ENCODE data around the gene POLD2.

Gene POLD2

DNA sequence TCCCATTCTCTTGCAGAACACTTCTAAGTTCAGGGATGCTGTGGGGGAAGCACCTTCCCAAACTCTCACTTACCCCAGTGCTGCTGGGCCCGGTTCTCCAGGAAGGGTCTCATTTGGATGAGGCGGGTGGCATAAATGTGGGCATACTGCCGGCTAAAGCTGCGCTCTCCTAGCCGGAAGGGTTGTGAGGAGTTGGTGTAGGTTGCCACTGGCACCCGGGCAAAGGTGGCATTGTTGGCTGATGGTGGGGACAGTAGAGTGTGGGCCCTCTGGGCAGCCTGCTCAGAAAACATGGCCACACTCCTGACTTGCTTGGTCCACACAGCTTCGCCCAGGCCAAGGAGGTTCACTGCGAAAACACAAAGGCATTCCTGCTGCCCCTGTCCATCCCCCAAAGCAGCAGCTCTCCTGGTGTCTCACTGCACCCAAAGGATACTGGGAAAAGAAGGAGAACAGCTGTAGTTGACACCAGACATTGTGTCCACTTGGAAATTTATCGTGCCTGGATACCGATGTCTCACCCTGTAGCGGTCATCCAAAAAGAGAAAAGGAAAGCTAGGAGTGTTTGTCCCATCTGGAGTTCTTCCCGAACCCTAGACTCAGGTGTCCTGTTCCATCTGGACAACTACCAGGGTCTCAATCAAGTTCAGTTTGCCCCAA is 1.5 kb downstream of the POLD2 start:
- DNase-seq (ENCODE audit: low spot score), result no peak
- TF ChIP-seq, protein P1, sequence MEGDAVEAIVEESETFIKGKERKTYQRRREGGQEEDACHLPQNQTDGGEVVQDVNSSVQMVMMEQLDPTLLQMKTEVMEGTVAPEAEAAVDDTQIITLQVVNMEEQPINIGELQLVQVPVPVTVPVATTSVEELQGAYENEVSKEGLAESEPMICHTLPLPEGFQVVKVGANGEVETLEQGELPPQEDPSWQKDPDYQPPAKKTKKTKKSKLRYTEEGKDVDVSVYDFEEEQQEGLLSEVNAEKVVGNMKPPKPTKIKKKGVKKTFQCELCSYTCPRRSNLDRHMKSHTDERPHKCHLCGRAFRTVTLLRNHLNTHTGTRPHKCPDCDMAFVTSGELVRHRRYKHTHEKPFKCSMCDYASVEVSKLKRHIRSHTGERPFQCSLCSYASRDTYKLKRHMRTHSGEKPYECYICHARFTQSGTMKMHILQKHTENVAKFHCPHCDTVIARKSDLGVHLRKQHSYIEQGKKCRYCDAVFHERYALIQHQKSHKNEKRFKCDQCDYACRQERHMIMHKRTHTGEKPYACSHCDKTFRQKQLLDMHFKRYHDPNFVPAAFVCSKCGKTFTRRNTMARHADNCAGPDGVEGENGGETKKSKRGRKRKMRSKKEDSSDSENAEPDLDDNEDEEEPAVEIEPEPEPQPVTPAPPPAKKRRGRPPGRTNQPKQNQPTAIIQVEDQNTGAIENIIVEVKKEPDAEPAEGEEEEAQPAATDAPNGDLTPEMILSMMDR (IDR thresholded peaks at IDR 0.05; ENCODE audit: extremely low read depth, missing control alignments), result no peak

DNA sequence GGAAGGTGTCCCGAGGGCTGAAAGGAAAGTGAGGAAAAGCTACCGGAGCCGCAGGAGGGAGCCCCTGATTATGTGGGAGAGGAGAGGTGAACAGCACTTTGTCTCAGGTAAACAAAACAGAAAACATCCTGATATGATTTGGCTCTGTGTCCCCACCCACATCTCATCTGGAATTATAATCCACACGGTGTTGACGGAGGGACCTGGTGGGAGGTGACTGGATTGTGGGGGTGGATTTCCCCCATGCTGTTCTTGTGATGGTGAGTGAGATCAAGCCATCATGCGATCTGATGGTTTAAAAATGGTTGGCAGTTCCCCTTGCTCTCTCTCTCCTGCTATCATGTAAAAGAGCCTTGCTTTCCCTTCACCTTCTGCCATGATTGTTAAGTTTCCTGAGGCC is 3.0 kb downstream of the POLD2 start:
- TF ChIP-seq, protein P1 (IDR thresholded peaks at IDR 0.05; ENCODE audit: extremely low read depth, missing control alignments), result no peak

DNA sequence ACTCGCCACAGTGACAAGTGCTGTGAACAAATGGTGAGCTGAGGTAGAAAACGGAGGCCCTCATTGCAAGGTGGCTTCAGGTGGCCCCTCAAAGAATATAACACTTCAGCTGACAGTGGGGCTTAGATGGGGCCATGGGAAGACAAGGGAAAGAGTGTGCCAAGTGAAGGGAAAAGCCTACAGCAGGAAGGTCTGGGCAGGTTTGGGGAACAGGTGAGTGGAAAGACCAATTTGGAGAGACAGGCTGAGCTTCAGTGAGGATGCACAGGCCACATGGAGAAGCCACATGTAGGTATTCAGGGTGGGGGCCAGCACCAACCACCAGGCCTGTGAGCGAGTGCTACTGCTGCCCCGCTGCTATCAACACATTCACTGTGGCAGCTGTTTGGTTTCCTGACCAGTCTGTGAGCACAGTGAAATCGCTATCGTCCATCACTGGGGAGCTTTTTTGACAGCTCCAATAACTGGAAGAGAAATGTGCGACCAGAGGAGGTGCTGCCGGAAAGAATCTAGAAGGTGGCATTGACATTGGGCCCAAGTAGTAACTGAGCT is 3.4 kb downstream of the POLD2 start:
- DNase-seq (ENCODE audit: low spot score), result no peak
- TF ChIP-seq, protein P1 (IDR thresholded peaks at IDR 0.05; ENCODE audit: extremely low read depth, missing control alignments), result no peak

More for the DNA sequence above, 3.0 kb downstream of the POLD2 start:
- DNase-seq (ENCODE audit: low spot score), result no peak

DNA sequence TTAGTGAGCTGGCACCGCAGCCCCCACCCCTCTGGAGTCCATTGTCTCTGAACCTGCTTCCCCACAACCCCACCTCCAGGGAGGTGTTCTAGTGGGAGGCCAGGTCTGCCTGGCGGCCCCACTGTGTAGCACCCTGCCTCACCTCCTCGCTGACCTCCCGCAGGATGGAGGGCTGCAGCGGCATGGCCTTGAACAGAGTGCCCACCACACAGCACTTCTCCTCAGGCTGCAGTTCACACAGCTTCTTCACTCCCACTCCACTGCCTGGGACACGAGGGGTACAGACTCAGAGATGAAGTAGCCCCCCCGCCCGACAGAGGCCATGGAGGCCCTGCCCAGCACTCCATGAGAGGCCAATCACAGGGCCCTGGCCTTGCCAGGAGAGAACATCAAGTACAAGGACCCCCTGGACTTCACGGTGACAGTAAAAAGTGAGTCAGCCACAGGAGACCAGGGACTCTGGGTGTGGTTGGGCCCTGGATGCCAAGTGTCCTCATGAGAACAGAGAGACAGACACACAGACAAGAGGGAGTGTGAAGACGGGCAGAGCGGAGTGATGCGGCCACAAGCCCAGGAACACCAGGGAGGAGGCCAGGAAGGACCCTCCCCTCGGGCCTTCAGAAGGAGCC is 5.4 kb downstream of the POLD2 start:
- TF ChIP-seq, protein P1 (IDR thresholded peaks at IDR 0.05; ENCODE audit: extremely low read depth, missing control alignments), result no peak

DNA sequence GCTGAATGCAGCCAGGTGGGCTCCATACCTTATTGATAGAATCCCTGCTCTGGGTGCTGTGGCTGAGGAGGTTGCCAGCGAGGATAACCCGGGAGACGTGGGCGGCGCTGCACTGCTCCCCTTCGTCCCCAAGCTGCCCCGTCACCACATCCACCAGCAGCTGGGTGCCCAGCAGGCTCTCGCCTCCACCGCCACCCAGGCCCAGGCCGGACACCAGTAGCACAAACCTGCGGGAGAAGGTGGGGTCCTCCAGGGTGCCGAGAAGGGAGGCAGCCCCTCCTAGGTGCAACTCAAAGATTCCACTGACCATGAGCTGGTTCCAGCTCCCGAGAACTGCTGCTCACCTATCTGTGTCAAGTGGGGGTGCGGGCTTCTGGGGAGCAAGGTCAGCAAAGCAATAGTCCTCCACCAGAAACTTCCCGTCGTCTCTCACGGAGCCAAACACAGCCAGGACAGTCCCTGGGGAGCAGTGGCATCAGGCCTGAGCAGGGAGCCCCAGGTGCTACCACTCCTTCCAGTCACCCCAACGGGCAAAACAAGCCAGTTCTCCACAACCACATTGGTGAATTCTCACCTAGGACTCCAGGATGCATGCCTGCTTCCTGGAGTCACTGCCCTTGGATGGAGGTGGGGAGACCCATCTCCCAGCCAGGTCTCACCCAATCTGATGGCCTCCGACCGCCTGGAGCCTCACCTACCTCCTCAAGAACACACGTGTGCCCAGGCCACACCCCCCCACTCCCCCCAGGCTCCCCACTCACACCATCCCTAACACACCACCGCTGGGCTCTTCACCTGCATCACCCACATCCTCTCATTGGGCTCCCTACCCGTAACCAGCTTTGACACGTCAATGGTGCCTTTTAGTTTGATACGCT is 6.3 kb downstream of the POLD2 start:
- no peak for DNase-seq (ENCODE audit: low spot score)
- TF ChIP-seq, protein P1 (IDR thresholded peaks at IDR 0.05; ENCODE audit: extremely low read depth, missing control alignments), result no peak

More for the DNA sequence above, 5.4 kb downstream of the POLD2 start:
- no peak for DNase-seq (ENCODE audit: low spot score)

DNA sequence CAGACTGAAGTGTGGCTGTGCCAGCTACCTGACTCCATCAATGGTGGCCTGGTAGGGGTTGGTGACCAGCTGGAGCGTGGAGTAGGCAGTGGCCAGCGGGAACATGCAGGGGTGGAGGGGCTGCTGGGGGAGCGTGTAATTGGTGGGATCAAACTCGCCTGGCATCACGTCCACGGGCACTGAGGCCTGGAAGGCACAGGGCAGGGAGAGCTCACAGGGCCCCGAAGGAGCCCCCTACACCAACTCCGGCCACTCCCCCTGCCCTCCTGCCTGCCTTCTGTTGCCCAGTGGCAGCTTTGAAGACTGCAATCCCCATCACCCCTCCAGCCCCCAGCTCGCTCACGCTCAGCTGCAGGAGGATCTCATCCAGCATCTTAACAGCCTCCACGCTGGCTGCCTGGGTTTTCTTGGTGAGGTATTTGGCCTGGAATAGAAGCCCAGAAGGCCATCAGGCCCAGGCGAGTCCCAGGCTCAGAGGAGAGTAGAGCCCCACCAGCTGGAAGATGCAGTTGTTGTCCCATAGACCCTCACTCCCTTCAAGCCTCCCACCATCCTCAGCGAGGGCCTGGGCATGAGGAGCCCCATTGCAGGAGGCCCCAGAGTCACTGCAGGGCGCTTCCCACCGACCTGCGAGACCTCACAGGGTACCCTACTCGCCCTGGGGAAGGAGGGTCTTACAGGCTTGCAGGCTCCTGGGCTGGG is 7.1 kb downstream of the POLD2 start:
- no peak for DNase-seq (ENCODE audit: low spot score)
- TF ChIP-seq, protein P1 (IDR thresholded peaks at IDR 0.05; ENCODE audit: extremely low read depth, missing control alignments), result no peak

Measured in GM20000 (cell line).